ENCODE results near the gene DUS1L. TPM values are rescaled to one million over a fixed set of nuclear protein-coding genes. Genes with fewer than 3 reads are reported as not detected.

Gene DUS1L
- total RNA-seq, 1 experiment from 2014 or later = 132 TPM

GRCh38 chr17:82092628-82092994 is 27.0 kb upstream of the DUS1L start:
- H3K36me3 Mint-ChIP-seq (ENCODE audit: insufficient read depth, unreplicated experiment) = peaks cover 77% of the 10 kb centered on the region
- intact Hi-C loops (cut with micrococcal nuclease; ENCODE audit: unreplicated experiment) = no loop called here
- no peak for DNase-seq
- H3K27ac Mint-ChIP-seq (ENCODE audit: unreplicated experiment) = no peak overlapping the region
- H3K9me3 Mint-ChIP-seq (ENCODE audit: low read depth, unreplicated experiment) = no peaks in the 10 kb centered on the region
- CTCF ChIA-PET = no interaction called here
- peaks cover 9% of the 10 kb centered on the region for H3K4me1 Mint-ChIP-seq (ENCODE audit: low read depth, unreplicated experiment)
- no peaks in the 10 kb centered on the region for H3K27me3 Mint-ChIP-seq (ENCODE audit: unreplicated experiment)
- BruUV-seq (replicated peaks) = no TSS peak
- TF ChIP-seq, protein P1, sequence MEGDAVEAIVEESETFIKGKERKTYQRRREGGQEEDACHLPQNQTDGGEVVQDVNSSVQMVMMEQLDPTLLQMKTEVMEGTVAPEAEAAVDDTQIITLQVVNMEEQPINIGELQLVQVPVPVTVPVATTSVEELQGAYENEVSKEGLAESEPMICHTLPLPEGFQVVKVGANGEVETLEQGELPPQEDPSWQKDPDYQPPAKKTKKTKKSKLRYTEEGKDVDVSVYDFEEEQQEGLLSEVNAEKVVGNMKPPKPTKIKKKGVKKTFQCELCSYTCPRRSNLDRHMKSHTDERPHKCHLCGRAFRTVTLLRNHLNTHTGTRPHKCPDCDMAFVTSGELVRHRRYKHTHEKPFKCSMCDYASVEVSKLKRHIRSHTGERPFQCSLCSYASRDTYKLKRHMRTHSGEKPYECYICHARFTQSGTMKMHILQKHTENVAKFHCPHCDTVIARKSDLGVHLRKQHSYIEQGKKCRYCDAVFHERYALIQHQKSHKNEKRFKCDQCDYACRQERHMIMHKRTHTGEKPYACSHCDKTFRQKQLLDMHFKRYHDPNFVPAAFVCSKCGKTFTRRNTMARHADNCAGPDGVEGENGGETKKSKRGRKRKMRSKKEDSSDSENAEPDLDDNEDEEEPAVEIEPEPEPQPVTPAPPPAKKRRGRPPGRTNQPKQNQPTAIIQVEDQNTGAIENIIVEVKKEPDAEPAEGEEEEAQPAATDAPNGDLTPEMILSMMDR (IDR thresholded peaks at IDR 0.05; ENCODE audit: unreplicated experiment) = no peak
- H3K4me3 Mint-ChIP-seq (ENCODE audit: low read depth, unreplicated experiment) = no peak overlapping the region

- DNase-seq = no peak
- no peak overlapping the region for H3K27ac Mint-ChIP-seq (ENCODE audit: unreplicated experiment)
- no TSS peak for BruUV-seq (replicated peaks)
- CTCF ChIA-PET = no interaction called here
- H3K9me3 Mint-ChIP-seq (ENCODE audit: low read depth, unreplicated experiment) = no peaks in the 10 kb centered on the region
- intact Hi-C loops (cut with micrococcal nuclease; ENCODE audit: unreplicated experiment) = no loop called here
- H3K27me3 Mint-ChIP-seq (ENCODE audit: unreplicated experiment) = no peaks in the 10 kb centered on the region
- peaks cover 72% of the 10 kb centered on the region for H3K36me3 Mint-ChIP-seq (ENCODE audit: insufficient read depth, unreplicated experiment)
- peaks cover 9% of the 10 kb centered on the region for H3K4me1 Mint-ChIP-seq (ENCODE audit: low read depth, unreplicated experiment)
- H3K4me3 Mint-ChIP-seq (ENCODE audit: low read depth, unreplicated experiment) = no peak overlapping the region
- TF ChIP-seq, protein P1 (IDR thresholded peaks at IDR 0.05; ENCODE audit: unreplicated experiment) = no peak
Observed at GRCh38 chr17:82092094-82092586, 26.5 kb upstream of the DUS1L start.

DNA sequence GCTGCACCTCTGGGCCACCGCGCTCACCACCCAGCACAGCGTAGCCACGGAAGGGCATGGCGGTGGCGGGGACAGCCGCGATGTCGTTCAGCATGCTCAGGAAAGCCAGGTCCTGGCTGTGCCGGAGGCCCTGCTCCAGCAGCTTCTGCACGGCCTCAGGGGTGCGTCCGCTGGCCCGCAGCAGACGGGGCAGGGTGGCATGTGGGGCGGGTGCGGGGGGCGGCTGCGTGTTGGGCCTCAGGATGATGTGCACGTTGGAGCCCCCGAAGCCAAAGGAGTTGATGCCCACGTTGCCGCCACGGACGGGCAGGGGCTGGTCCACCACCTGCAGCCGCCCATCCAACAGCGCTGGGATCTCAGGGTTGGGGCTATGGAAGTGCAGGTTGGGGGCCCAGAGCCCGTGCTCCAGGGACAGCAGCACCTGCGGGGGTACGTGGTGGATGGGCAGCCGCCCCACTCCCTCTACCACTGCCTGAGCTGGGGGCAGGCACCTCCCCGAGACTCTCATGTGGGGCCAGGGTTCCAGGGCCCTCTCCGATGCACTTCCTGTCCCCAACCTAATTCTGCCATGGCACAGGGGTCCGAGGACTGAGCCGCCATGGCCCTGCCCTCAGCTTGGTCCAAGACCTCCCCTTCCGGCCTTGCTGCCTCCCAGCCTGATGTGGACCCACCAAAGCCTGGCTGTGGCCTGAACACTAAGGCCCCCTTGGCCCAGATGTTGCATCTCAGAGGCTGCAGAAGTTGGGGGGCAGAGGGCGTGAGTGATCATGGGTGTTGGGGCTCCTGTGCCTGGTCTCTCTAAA is 25.9 kb upstream of the DUS1L start:
- BruUV-seq (replicated peaks) = no TSS peak
- CTCF ChIA-PET = no interaction called here
- DNase-seq = no peak
- Mint-ChIP-seq H3K27ac (ENCODE audit: unreplicated experiment) (no peak overlapping the region), H3K4me3 (ENCODE audit: low read depth, unreplicated experiment) (no peak overlapping the region), H3K36me3 (ENCODE audit: insufficient read depth, unreplicated experiment) (peaks cover 66% of the 10 kb centered on the region), H3K27me3 (ENCODE audit: unreplicated experiment) (no peaks in the 10 kb centered on the region), H3K4me1 (ENCODE audit: low read depth, unreplicated experiment) (peaks cover 9% of the 10 kb centered on the region), H3K9me3 (ENCODE audit: low read depth, unreplicated experiment) (no peaks in the 10 kb centered on the region)
- intact Hi-C loops (cut with micrococcal nuclease; ENCODE audit: unreplicated experiment) = no loop called here
- TF ChIP-seq, protein P1 (IDR thresholded peaks at IDR 0.05; ENCODE audit: unreplicated experiment) = no peak

GRCh38 chr17:82090549-82091263 is 25.1 kb upstream of the DUS1L start:
- Mint-ChIP-seq H3K36me3 (ENCODE audit: insufficient read depth, unreplicated experiment) (peaks cover 66% of the 10 kb centered on the region), H3K4me3 (ENCODE audit: low read depth, unreplicated experiment) (no peak overlapping the region), H3K9me3 (ENCODE audit: low read depth, unreplicated experiment) (no peaks in the 10 kb centered on the region), H3K4me1 (ENCODE audit: low read depth, unreplicated experiment) (peaks cover under 1% of the 10 kb centered on the region), H3K27ac (ENCODE audit: unreplicated experiment) (no peak overlapping the region), H3K27me3 (ENCODE audit: unreplicated experiment) (no peaks in the 10 kb centered on the region)
- no TSS peak for BruUV-seq (replicated peaks)
- DNase-seq = no peak
- TF ChIP-seq, protein P1 (IDR thresholded peaks at IDR 0.05; ENCODE audit: unreplicated experiment) = no peak
- CTCF ChIA-PET = interaction anchor here (0.7 kb wide), 1 partner anchor 17 kb away, joined by 4 read pairs; no protein-coding TSS in a partner anchor
- intact Hi-C loops (cut with micrococcal nuclease; ENCODE audit: unreplicated experiment) = no loop called here

All from Calu3 (cell line).